GM21367 (cell line): Measurements from ENCODE around the gene GP1BB.
"Not testable (repeated sequence)": the region's sequence is repeated elsewhere in the genome, so short reads cannot be mapped to it uniquely, and the experiment has no call there.

Experiments
- ATAC-seq: cut with Tn5 transposase; IDR thresholded peaks from one replicate; pipeline ENCODE4 v1.9.1; 2021; ENCODE audit not compliant: unreplicated experiment

Gene GP1BB

GRCh38 chr22:19723232-19723982 lies at the start of gene GP1BB:
GP1BB (plus strand) TSS chr22:19723539; CDS start chr22:19723570, 31 bp downstream.
- ATAC-seq: no peak

- no peak for ATAC-seq
These were observed 49.7 kb upstream of the GP1BB start for GRCh38 chr22:19673660-19674059.

- ATAC-seq: no peak
These were observed 49.0 kb upstream of the GP1BB start for GRCh38 chr22:19674129-19674928.

GRCh38 chr22:19674929-19675253 lies 48.4 kb upstream of the GP1BB start:
- ATAC-seq: no peak

GRCh38 chr22:19675428-19675827 lies 47.9 kb upstream of the GP1BB start:
- no peak for ATAC-seq

- ATAC-seq: not testable (repeated sequence)
These were observed 46.9 kb upstream of the GP1BB start for GRCh38 chr22:19676437-19676836.

GRCh38 chr22:19678949-19679521 lies 44.3 kb upstream of the GP1BB start:
- ATAC-seq: no peak

GRCh38 chr22:19679522-19680101 lies 43.7 kb upstream of the GP1BB start:
- ATAC-seq: no peak

- no peak for ATAC-seq
These were observed 43.0 kb upstream of the GP1BB start for GRCh38 chr22:19680287-19680881.

GRCh38 chr22:19680911-19681862 lies 42.2 kb upstream of the GP1BB start:
- no peak for ATAC-seq

- no peak for ATAC-seq
These were observed 41.5 kb upstream of the GP1BB start for GRCh38 chr22:19681863-19682245.

GRCh38 chr22:19686946-19687345 lies 36.4 kb upstream of the GP1BB start:
- ATAC-seq: no peak

GRCh38 chr22:19687561-19688300 lies 35.6 kb upstream of the GP1BB start:
- no peak for ATAC-seq

- ATAC-seq: no peak
These were observed 34.7 kb upstream of the GP1BB start for GRCh38 chr22:19688301-19689290.

GRCh38 chr22:19689408-19689807 lies 33.9 kb upstream of the GP1BB start:
- ATAC-seq: no peak

- no peak for ATAC-seq
These were observed 32.2 kb upstream of the GP1BB start for GRCh38 chr22:19691007-19691720.

- no peak for ATAC-seq
These were observed 31.5 kb upstream of the GP1BB start for GRCh38 chr22:19691721-19692341.
